ENCODE data around the gene CLCNKB. TPM values are rescaled to one million over a fixed set of nuclear protein-coding genes. Genes with fewer than 3 reads are reported as not detected.

CLCNKB gene
- total and polyA plus RNA-seq, 2 donors (not counting 3 experiments of a cell fraction or from before 2014, with no cell fraction given): 0.18 TPM; not detected in 1

DNA sequence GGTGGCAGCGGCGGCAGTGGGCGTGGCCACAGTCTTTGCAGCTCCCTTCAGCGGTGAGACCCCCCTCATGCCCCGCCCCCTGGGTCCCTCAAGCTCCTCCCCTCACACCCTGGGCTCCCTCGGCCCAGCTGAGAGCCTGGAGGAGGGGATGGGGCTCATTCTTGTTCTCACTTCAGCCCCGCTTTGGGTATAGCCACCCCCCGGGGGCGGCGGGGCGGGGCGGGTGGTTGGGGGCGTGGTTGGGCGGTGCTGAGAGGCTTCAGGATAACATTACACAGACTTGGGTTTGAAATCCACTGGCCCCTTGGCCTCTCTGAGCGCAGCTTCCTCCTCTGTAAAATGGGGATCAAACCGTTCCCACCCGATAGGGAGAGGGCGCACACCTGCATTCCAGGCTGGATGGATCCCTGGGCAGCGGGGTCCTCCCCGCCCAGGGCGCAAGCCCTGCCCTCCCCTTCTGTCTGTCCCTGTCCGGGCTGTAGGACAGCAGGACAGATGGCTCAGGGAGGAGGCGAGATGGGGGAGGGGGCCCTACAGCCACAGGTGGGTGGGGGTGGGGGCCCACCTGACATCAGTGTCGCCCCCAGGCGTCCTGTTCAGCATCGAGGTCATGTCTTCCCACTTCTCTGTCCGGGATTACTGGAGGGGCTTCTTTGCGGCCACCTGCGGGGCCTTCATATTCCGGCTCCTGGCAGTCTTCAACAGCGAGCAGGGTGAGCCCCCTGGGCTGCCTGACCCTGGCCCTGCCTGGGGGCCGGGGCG lies 16.7 kb upstream of the CLCNKB start:
- TF ChIP-seq GATA2 (IDR thresholded peaks at IDR 0.05; ENCODE audit: insufficient read depth, insufficient read length, low read depth, low read length) (no peak), MYC (IDR thresholded peaks at IDR 0.05; ENCODE audit: low read depth, low read length) (no peak), FOS (IDR thresholded peaks at IDR 0.05; ENCODE audit: borderline replicate concordance, insufficient read depth, low read length) (no peak), JUN (IDR thresholded peaks at IDR 0.05; ENCODE audit: borderline replicate concordance, insufficient read depth, insufficient read length, low read depth) (no peak), EZH2 (IDR thresholded peaks at IDR 0.05; ENCODE audit: borderline replicate concordance, low read depth, low read length, severe bottlenecking) (peak; percentile 16)
- TF ChIP-seq, protein P1, sequence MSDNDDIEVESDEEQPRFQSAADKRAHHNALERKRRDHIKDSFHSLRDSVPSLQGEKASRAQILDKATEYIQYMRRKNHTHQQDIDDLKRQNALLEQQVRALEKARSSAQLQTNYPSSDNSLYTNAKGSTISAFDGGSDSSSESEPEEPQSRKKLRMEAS (IDR thresholded peaks at IDR 0.05; ENCODE audit: insufficient read depth, insufficient read length): no peak
- TF ChIP-seq, protein P2, sequence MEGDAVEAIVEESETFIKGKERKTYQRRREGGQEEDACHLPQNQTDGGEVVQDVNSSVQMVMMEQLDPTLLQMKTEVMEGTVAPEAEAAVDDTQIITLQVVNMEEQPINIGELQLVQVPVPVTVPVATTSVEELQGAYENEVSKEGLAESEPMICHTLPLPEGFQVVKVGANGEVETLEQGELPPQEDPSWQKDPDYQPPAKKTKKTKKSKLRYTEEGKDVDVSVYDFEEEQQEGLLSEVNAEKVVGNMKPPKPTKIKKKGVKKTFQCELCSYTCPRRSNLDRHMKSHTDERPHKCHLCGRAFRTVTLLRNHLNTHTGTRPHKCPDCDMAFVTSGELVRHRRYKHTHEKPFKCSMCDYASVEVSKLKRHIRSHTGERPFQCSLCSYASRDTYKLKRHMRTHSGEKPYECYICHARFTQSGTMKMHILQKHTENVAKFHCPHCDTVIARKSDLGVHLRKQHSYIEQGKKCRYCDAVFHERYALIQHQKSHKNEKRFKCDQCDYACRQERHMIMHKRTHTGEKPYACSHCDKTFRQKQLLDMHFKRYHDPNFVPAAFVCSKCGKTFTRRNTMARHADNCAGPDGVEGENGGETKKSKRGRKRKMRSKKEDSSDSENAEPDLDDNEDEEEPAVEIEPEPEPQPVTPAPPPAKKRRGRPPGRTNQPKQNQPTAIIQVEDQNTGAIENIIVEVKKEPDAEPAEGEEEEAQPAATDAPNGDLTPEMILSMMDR (IDR thresholded peaks at IDR 0.05; ENCODE audit: extremely low read depth in 1 of 2, insufficient read depth in 1 of 2, low read depth in 1 of 2, low read length in 2 of 2): no peak
- H3K27ac ChIP-seq (ENCODE audit: insufficient read depth, low read depth, low read length): no peak overlapping the region
- no TSS peak for BruUV-seq (replicated peaks)
- H3K9me1 ChIP-seq (replicated peaks; ENCODE audit: control insufficient read depth, extremely low read depth, insufficient read depth, low read length): no peaks in the 10 kb centered on the region
- no peaks in the 10 kb centered on the region for H4K20me1 ChIP-seq (replicated peaks; ENCODE audit: control insufficient read depth, extremely low read depth, insufficient read depth, low read length)
- no peaks in the 10 kb centered on the region for H3K36me3 ChIP-seq (ENCODE audit: control insufficient read depth in 2 of 2, extremely low read depth in 1 of 2, insufficient read depth in 2 of 2, low read length in 2 of 2)
- FAIRE-seq (no peak), DNase-seq (ENCODE audit: low read depth, low spot score) (peak; percentile 13)
- no peak overlapping the region for H3K4me2 ChIP-seq (ENCODE audit: insufficient read depth, low read length)
- H3K9me3 ChIP-seq (replicated peaks; ENCODE audit: control insufficient read depth, insufficient read depth, low read length): no peaks in the 10 kb centered on the region
- intact Hi-C loops (cut with micrococcal nuclease): no loop called here
- peak overlapping the region; percentile 75 for H2AFZ ChIP-seq (ENCODE audit: low read depth, low read length)
- H3K79me2 ChIP-seq (ENCODE audit: control insufficient read depth, insufficient read depth, low read length): no peaks in the 10 kb centered on the region
- ChIA-PET CTCF (interaction anchor here (0.6 to 1.0 kb wide), 4 partner anchors 17 to 211 kb away, joined by 3 to 4 read pairs (median 4); no protein-coding TSS in a partner anchor), POLR2A (no interaction called here)
- dilution Hi-C loops (cut with MboI; ENCODE audit: extremely low pct_ligation_motif_present, low sequenced_read_pairs): no loop called here
- no peaks in the 10 kb centered on the region for H3K27me3 ChIP-seq (ENCODE audit: control insufficient read depth in 2 of 2, insufficient read depth in 2 of 2, low read length in 2 of 2)
- H3K9ac ChIP-seq (replicated peaks; ENCODE audit: extremely low read depth, insufficient read depth, low read length): no peak overlapping the region
- no peaks in the 10 kb centered on the region for H3K4me1 ChIP-seq (ENCODE audit: control insufficient read depth, extremely low read depth, insufficient read depth, low read length)
- H3K4me3 ChIP-seq (replicated peaks in 1 of 3; ENCODE audit: insufficient read depth in 1 of 3, low read depth in 1 of 3, low read length in 3 of 3): no peak overlapping the region
